Endothelial cell (in vitro differentiated cells): ENCODE results near the gene TPX2. TPM values are rescaled to one million over a fixed set of nuclear protein-coding genes. Genes with fewer than 3 reads are reported as not detected.

ENCODE experiments used
- DNase-seq: peaks from one replicate; pipeline ENCODE4 v3.0.0; 2021; ENCODE audit warnings: low spot score
- H3K27ac Mint-ChIP-seq: one replicate; pipeline ENCODE4 v1.8.0; 2021; ENCODE audit warnings: mixed read lengths, inconsistent platforms; ENCODE audit not compliant: unreplicated experiment
- H3K27me3 Mint-ChIP-seq: one replicate; pipeline ENCODE4 v1.8.0; 2021; ENCODE audit warnings: mild to moderate bottlenecking, moderate library complexity, mixed read lengths, inconsistent platforms; ENCODE audit not compliant: unreplicated experiment
- H3K36me3 Mint-ChIP-seq: one replicate; pipeline ENCODE4 v1.8.0; 2021; ENCODE audit warnings: mild to moderate bottlenecking, low read depth, mixed read lengths, inconsistent platforms; ENCODE audit not compliant: unreplicated experiment
- H3K4me1 Mint-ChIP-seq: one replicate; pipeline ENCODE4 v1.8.0; 2021; ENCODE audit warnings: mild to moderate bottlenecking, mixed read lengths, inconsistent platforms; ENCODE audit not compliant: unreplicated experiment
- H3K4me3 Mint-ChIP-seq: one replicate; pipeline ENCODE4 v1.8.0; 2021; ENCODE audit warnings: mild to moderate bottlenecking, mixed read lengths, inconsistent platforms; ENCODE audit not compliant: unreplicated experiment
- H3K9me3 Mint-ChIP-seq: one replicate; pipeline ENCODE4 v1.8.0; 2021; ENCODE audit warnings: mixed read lengths, inconsistent platforms; ENCODE audit not compliant: unreplicated experiment
- CTCF ChIP-seq: fragments of 200-600 bp; sonication (generic); IDR thresholded peaks from one replicate; pipeline ENCODE4 v1.5.0; 2021; ENCODE audit warnings: antibody characterized with exemption; ENCODE audit not compliant: unreplicated experiment
- total RNA-seq: library from RNA; stranded (reverse); fragmentation: NEBNext Ultra II Directional; extraction: Animal tissue kit (Norgen Biotek cat#: 25700); gene quantifications from one replicate; pipeline ENCODE4 v1.2.1, GENCODE V29; 2021; ENCODE audit not compliant: unreplicated experiment

The TPX2 gene
- total RNA-seq, 1 donor from 2014 or later = 27.2 TPM

DNA sequence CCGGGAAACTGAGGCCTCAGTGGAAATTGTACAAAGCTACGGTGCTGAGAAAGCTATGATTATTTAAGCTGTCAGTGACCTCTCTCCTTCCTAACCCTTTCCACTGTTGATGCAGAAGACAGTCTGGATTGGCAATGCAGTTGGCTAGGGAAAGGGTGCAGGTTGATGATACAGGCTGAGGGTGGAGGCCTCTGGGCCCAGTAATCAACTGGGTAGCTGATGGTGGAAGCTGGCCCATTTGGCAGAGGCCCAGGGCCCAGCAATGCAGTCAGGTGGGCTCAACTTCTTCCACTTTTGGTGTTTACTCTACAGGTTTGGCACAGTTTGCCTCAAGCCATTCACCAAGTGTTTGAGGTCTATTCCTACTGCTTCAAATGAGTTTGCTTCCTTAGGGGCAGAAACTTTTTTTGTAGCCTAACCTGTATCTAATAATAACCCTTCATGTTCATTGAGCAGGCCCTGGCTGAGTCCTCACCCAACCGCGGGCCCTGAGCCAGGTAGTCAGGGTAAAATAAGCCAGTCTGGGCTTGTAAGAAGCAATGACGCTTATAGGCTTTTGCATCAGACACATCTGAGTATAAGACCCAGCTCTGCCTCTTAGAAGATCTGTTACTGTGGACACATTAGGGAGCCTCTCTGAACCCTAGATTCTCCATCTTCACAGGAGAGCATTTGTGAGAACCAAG is 28.5 kb upstream of the TPX2 start:
- DNase-seq = no peak
- no peak for TF ChIP-seq CTCF
- H3K36me3 Mint-ChIP-seq = peaks cover 26% of the 10 kb centered on the region
- H3K9me3 Mint-ChIP-seq = no peaks in the 10 kb centered on the region
- H3K4me1 Mint-ChIP-seq = peaks cover 44% of the 10 kb centered on the region
- H3K27ac Mint-ChIP-seq = no peak overlapping the region
- peaks cover 2% of the 10 kb centered on the region for H3K27me3 Mint-ChIP-seq
- no peak overlapping the region for H3K4me3 Mint-ChIP-seq

GRCh38 chr20:31711179-31712111 is 27.6 kb upstream of the TPX2 start:
- no peak for TF ChIP-seq CTCF
- H3K9me3 Mint-ChIP-seq = no peaks in the 10 kb centered on the region
- no peak overlapping the region for H3K4me3 Mint-ChIP-seq
- H3K36me3 Mint-ChIP-seq = peaks cover 25% of the 10 kb centered on the region
- peak overlapping the region; percentile 99 for H3K27ac Mint-ChIP-seq
- peaks cover 6% of the 10 kb centered on the region for H3K27me3 Mint-ChIP-seq
- DNase-seq = no peak
- peaks cover 41% of the 10 kb centered on the region for H3K4me1 Mint-ChIP-seq

- Mint-ChIP-seq H3K27me3 (peaks cover 6% of the 10 kb centered on the region), H3K9me3 (no peaks in the 10 kb centered on the region), H3K36me3 (peaks cover 18% of the 10 kb centered on the region), H3K4me1 (peaks cover 43% of the 10 kb centered on the region), H3K27ac (peak overlapping the region; percentile 99), H3K4me3 (no peak overlapping the region)
- no peak for DNase-seq
- TF ChIP-seq CTCF = no peak
Observed at GRCh38 chr20:31712112-31712553, 27.0 kb upstream of the TPX2 start.

DNA sequence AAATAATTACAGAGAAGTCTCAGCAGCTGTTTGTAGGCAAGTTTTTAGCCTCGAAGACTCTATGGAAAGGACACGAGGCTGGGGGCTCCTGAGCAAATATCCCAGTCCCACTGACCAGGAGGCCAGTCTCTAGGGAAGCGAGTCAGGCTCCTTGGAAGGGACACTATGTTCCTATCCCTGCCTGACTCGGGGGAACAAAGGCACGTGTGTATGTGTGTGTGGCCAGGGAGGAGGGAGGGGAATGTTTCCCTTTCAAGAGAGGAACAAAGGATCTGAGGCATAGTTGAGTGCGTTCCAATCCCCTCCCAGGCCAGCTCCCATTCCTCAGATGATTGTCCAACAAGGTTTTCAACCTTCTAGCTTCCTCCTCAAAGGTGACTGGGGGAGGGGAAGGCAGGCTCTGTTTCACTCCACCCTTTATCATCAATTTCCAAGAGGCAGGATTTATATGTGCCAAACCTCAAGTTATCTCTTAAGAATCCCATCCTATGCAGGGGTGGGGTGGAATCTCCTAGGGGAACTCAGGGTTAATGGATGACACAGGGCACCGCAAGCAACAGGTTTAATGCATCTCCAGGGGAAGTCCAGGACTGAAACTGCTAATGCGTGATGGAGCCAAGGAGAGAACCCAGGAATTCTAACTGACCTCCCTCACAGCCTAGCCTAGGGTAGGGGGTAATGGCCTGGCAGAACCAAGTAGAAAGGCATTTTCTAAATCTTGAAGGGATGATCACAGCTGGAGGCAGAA is 26.4 kb upstream of the TPX2 start:
- Mint-ChIP-seq H3K4me1 (peaks cover 47% of the 10 kb centered on the region), H3K4me3 (peak overlapping the region; percentile 68), H3K27me3 (peaks cover 9% of the 10 kb centered on the region), H3K9me3 (no peaks in the 10 kb centered on the region), H3K27ac (peak overlapping the region; percentile 99), H3K36me3 (peaks cover 21% of the 10 kb centered on the region)
- no peak for DNase-seq
- no peak for TF ChIP-seq CTCF
